Breast epithelium (tissue), 4 donors: ENCODE results near the gene ABITRAM. TPM values are rescaled to one million over a fixed set of nuclear protein-coding genes. Genes with fewer than 3 reads are reported as not detected.
"Not testable (repeated sequence)": the region's sequence is repeated elsewhere in the genome, so short reads cannot be mapped to it uniquely, and the experiment has no call there.

Source experiments
- DNase-seq, 2 donors: peaks; one replicate each; pipeline ENCODE4 v3.0.0-alpha.2; 2019; ENCODE audit warnings: low spot score in 2 of 2
- H3K27ac ChIP-seq, 2 donors: fragments of 200-600 bp; sonication (generic) in 1 of 2; one replicate each; pipeline ENCODE4 v1.5.1; 2016 to 2019; ENCODE audit warnings: mild to moderate bottlenecking in 1 of 2
- H3K27me3 ChIP-seq, 2 donors: fragments of 200-600 bp; sonication (generic) in 1 of 2; one replicate each; pipeline versions ENCODE4 v1.5.1 to v1.6.0; 2017 to 2019; ENCODE audit warnings: control low read depth in 1 of 2, mild to moderate bottlenecking in 1 of 2
- H3K36me3 ChIP-seq: fragments of 200-600 bp; one replicate; pipeline ENCODE4 v1.5.1; 2019
- H3K4me1 ChIP-seq, 2 donors: fragments of 200-600 bp; sonication (generic); one replicate each; pipeline ENCODE4 v1.5.1; 2016 to 2019; ENCODE audit warnings: control low read depth in 1 of 2
- H3K4me3 ChIP-seq, 3 donors: fragments of 200-600 bp; sonication (generic); 1 replicate in 2 of 3; 2 replicates in 1 of 3; pipeline ENCODE4 v1.5.1; 2016 to 2019; ENCODE audit warnings: mild to moderate bottlenecking in 3 of 3, moderate library complexity in 2 of 3
- H3K9me3 ChIP-seq, 2 donors: fragments of 200-600 bp; sonication (generic) in 1 of 2; one replicate each; pipeline ENCODE4 v1.5.1; 2016 to 2019; ENCODE audit warnings: control low read depth in 1 of 2
- CTCF ChIP-seq, 3 donors: fragments of 450-650 bp; IDR thresholded peaks; one replicate each; pipeline ENCODE4 v1.5.1; 2016 to 2017; ENCODE audit warnings: antibody characterized with exemption in 3 of 3, mild to moderate bottlenecking in 3 of 3, moderate library complexity in 3 of 3
- POLR2A ChIP-seq: fragments of 450-650 bp; IDR thresholded peaks from one replicate; pipeline ENCODE4 v1.6.1; 2016; ENCODE audit warnings: antibody characterized with exemption, mild to moderate bottlenecking, moderate library complexity
- POLR2AphosphoS5 ChIP-seq, 3 donors: sonication (generic); formaldehyde crosslinking; IDR thresholded peaks; one replicate each; pipeline ENCODE4 v1.6.1; 2017; ENCODE audit warnings: antibody characterized with exemption in 3 of 3
- intact Hi-C: fragments of 100-400 bp; cut with DNase I; formaldehyde crosslinking; loops from one replicate; pipeline ENCODE4 v1.15.1; 2023; ENCODE audit warnings: low total_unique reads
- total RNA-seq, 3 donors: library from RNA; depleted of rRNA; stranded (reverse); fragments of >200 nt; gene quantifications; one replicate each; pipeline ENCODE4 v1.1.0, GENCODE V29; 2016

ABITRAM gene
- total RNA-seq, 3 donors from 2014 or later = 9.1 to 13.9 (median 9.5) TPM

GRCh38 chr9:108961151-108961550 lies 27.0 kb downstream of the ABITRAM start:
- Histone ChIP-seq H3K27me3 (no peaks in the 10 kb centered on the region), H3K36me3 (no peaks in the 10 kb centered on the region), H3K27ac (no peak overlapping the region), H3K4me3 (no peak overlapping the region), H3K9me3 (no peaks in the 10 kb centered on the region), H3K4me1 (no peaks in the 10 kb centered on the region)
- DNase-seq = no peak
- TF ChIP-seq POLR2A = no peak
- no peak for TF ChIP-seq POLR2AphosphoS5 (IDR thresholded peaks at IDR 0.05)
- TF ChIP-seq CTCF (IDR thresholded peaks at IDR 0.05) = no peak
- intact Hi-C loops = no loop called here

GRCh38 chr9:108963459-108964143 lies 29.4 kb downstream of the ABITRAM start:
- intact Hi-C loops = no loop called here
- H3K4me3 ChIP-seq = no peak overlapping the region
- H3K27me3 ChIP-seq = no peaks in the 10 kb centered on the region
- no peak for TF ChIP-seq POLR2A
- TF ChIP-seq CTCF (IDR thresholded peaks at IDR 0.05) = no peak
- no peak for TF ChIP-seq POLR2AphosphoS5 (IDR thresholded peaks at IDR 0.05)
- H3K36me3 ChIP-seq = no peaks in the 10 kb centered on the region
- peak in 1 of 2 donors; percentile 60 for DNase-seq
- no peak overlapping the region for H3K27ac ChIP-seq
- H3K4me1 ChIP-seq = no peaks in the 10 kb centered on the region
- H3K9me3 ChIP-seq = no peaks in the 10 kb centered on the region

GRCh38 chr9:108967916-108968315 lies 33.7 kb downstream of the ABITRAM start:
- DNase-seq = no peak
- no peak overlapping the region for H3K27ac ChIP-seq
- no peaks in the 10 kb centered on the region for H3K9me3 ChIP-seq
- TF ChIP-seq CTCF (IDR thresholded peaks at IDR 0.05) (no peak), POLR2A (no peak), POLR2AphosphoS5 (IDR thresholded peaks at IDR 0.05) (no peak)
- H3K4me1 ChIP-seq = no peaks in the 10 kb centered on the region
- H3K4me3 ChIP-seq = no peak overlapping the region
- no peaks in the 10 kb centered on the region for H3K36me3 ChIP-seq
- no peaks in the 10 kb centered on the region for H3K27me3 ChIP-seq
- intact Hi-C loops = no loop called here

GRCh38 chr9:108971392-108971791 lies 37.2 kb downstream of the ABITRAM start:
- H3K36me3 ChIP-seq, H3K27ac ChIP-seq, intact Hi-C loops: not testable (repeated sequence)

GRCh38 chr9:108972186-108972585 lies 38.0 kb downstream of the ABITRAM start:
- intact Hi-C loops = no loop called here
- H3K27ac ChIP-seq = peak overlapping the region in 1 of 2 donors; percentile 17
- H3K4me1 ChIP-seq = no peaks in the 10 kb centered on the region
- no peaks in the 10 kb centered on the region for H3K27me3 ChIP-seq
- TF ChIP-seq CTCF (IDR thresholded peaks at IDR 0.05) (no peak), POLR2AphosphoS5 (IDR thresholded peaks at IDR 0.05) (no peak), POLR2A (no peak)
- H3K9me3 ChIP-seq = no peaks in the 10 kb centered on the region
- DNase-seq = no peak
- H3K36me3 ChIP-seq = no peaks in the 10 kb centered on the region
- H3K4me3 ChIP-seq = no peak overlapping the region

More at GRCh38 chr9:108971392-108971791, 37.2 kb downstream of the ABITRAM start:
- not testable (repeated sequence) for H3K9me3 ChIP-seq, H3K4me3 ChIP-seq, H3K27me3 ChIP-seq, H3K4me1 ChIP-seq, DNase-seq
